Neural cell (in vitro differentiated cells): Measurements from ENCODE around the gene NRN1L. TPM values are rescaled to one million over a fixed set of nuclear protein-coding genes. Genes with fewer than 3 reads are reported as not detected.

Source experiments
- H2AFZ ChIP-seq: fragments of 200-600, 300-800 bp; sonication (generic), shearing (Covaris generic); 2 replicates; pipeline ENCODE4 v1.6.0; 2014; ENCODE audit warnings: low read depth, mild to moderate bottlenecking, antibody characterized with exemption, low read length, moderate library complexity
- H3F3A ChIP-seq: fragments of 200-600 bp; shearing (Covaris generic); 2 replicates; pipeline ENCODE4 v1.6.1; 2016; ENCODE audit warnings: mild to moderate bottlenecking, moderate library complexity, mixed read lengths, antibody characterized with exemption, low read length; ENCODE audit not compliant: insufficient read depth, poor library complexity, severe bottlenecking
- H3K27ac ChIP-seq: fragments of 200-600, 300-800 bp; sonication (generic), shearing (Covaris generic); 2 replicates; pipeline ENCODE4 v1.5.1; 2014; ENCODE audit warnings: mild to moderate bottlenecking, low read length, moderate library complexity
- H3K27me3 ChIP-seq: fragments of 300-800, 200-600 bp; sonication (generic), shearing (Covaris generic); 2 replicates; pipeline ENCODE4 v1.6.0; 2014; ENCODE audit warnings: mild to moderate bottlenecking, low read depth, low read length, moderate library complexity; ENCODE audit not compliant: insufficient read depth
- H3K36me3 ChIP-seq: fragments of 300-800, 200-600 bp; sonication (generic), shearing (Covaris generic); 2 replicates; pipeline ENCODE4 v1.5.1; 2014; ENCODE audit warnings: mild to moderate bottlenecking, antibody characterized with exemption, low read length, moderate library complexity; ENCODE audit not compliant: insufficient read depth
- H3K4me2 ChIP-seq: fragments of 300-800, 200-600 bp; sonication (generic), shearing (Covaris generic); 2 replicates; pipeline ENCODE4 v1.6.0; 2014; ENCODE audit warnings: mild to moderate bottlenecking, low read length
- H3K4me3 ChIP-seq: fragments of 300-800, 200-600 bp; sonication (generic), shearing (Covaris generic); 2 replicates; pipeline ENCODE4 v1.5.1; 2014; ENCODE audit warnings: mild to moderate bottlenecking, low read length, moderate library complexity
- H3K79me2 ChIP-seq: fragments of 200-600 bp; shearing (Covaris generic); replicated peaks from 2 replicates; pipeline ENCODE4 v1.6.0; 2014; ENCODE audit warnings: mild to moderate bottlenecking, low read length, moderate library complexity; ENCODE audit not compliant: insufficient read depth
- H3K9ac ChIP-seq: fragments of 300-800, 200-600 bp; sonication (generic), shearing (Covaris generic); 2 replicates; pipeline ENCODE4 v1.6.1; 2016; ENCODE audit warnings: mild to moderate bottlenecking, low read length, mixed read lengths
- H3K9me2 ChIP-seq: fragments of 200-600 bp; shearing (Covaris generic); 2 replicates; pipeline ENCODE4 v1.6.1; 2016; ENCODE audit warnings: mild to moderate bottlenecking, low read length, mixed read lengths; ENCODE audit not compliant: insufficient read depth
- H3K9me3 ChIP-seq: fragments of 200-600, 300-800 bp; sonication (generic), shearing (Covaris generic); 2 replicates; pipeline ENCODE4 v1.6.1; 2016; ENCODE audit warnings: mild to moderate bottlenecking, mixed run types, low read length, moderate library complexity, mixed read lengths
- H4K20me1 ChIP-seq: fragments of 200-600 bp; shearing (Covaris generic); 2 replicates; pipeline ENCODE4 v1.6.1; 2016; ENCODE audit warnings: mild to moderate bottlenecking, mixed run types; ENCODE audit not compliant: insufficient read depth
- CTCF ChIP-seq: fragments of 450-650 bp; IDR thresholded peaks from 2 replicates; pipeline ENCODE4 v1.5.1; 2014; ENCODE audit warnings: antibody characterized with exemption, mild to moderate bottlenecking, moderate library complexity; ENCODE audit not compliant: poor library complexity, severe bottlenecking
- EP300 ChIP-seq: fragments of 450-650 bp; conservative IDR thresholded peaks from 2 replicates; pipeline ENCODE4 v1.6.1; 2014; ENCODE audit warnings: antibody characterized with exemption, mild to moderate bottlenecking, moderate library complexity; ENCODE audit not compliant: poor library complexity, severe bottlenecking
- EZH2 ChIP-seq: fragments of 200-600, 300-800 bp; shearing (Covaris generic), sonication (generic); IDR thresholded peaks from 2 replicates; pipeline ENCODE4 v1.6.1; 2014; ENCODE audit warnings: antibody characterized with exemption, low read length, borderline replicate concordance, mild to moderate bottlenecking; ENCODE audit not compliant: insufficient read depth, poor library complexity, severe bottlenecking
- MXI1 ChIP-seq: fragments of 450-650 bp; conservative IDR thresholded peaks from 2 replicates; pipeline ENCODE4 v1.6.1; 2014; ENCODE audit warnings: antibody characterized with exemption, mild to moderate bottlenecking; ENCODE audit not compliant: poor library complexity, severe bottlenecking
- POLR2AphosphoS5 ChIP-seq: IDR thresholded peaks from 2 replicates; pipeline ENCODE4 v1.6.1; 2012
- RAD21 ChIP-seq: fragments of 450-650 bp; conservative IDR thresholded peaks from 2 replicates; pipeline ENCODE4 v1.6.1; 2014; ENCODE audit warnings: antibody characterized with exemption, mild to moderate bottlenecking, moderate library complexity
- REST ChIP-seq: IDR thresholded peaks from 2 replicates; pipeline ENCODE4 v1.6.1; 2012; ENCODE audit warnings: borderline replicate concordance
- SMC3 ChIP-seq: fragments of 450-650 bp; conservative IDR thresholded peaks from 2 replicates; pipeline ENCODE4 v1.6.1; 2014; ENCODE audit warnings: antibody characterized with exemption, mild to moderate bottlenecking, moderate library complexity; ENCODE audit not compliant: poor library complexity
- TAF1 ChIP-seq: IDR thresholded peaks from 2 replicates; pipeline ENCODE4 v1.6.1; 2012; ENCODE audit warnings: low read depth
- polyA plus RNA-seq: library from polyadenylated mRNA; depleted of rRNA; stranded (reverse); fragments of >200 nt; gene quantifications from 2 replicates; pipeline ENCODE4 v1.2.3, GENCODE V29; 2014

Gene NRN1L
- polyA plus RNA-seq, 1 donor from 2014 or later: not detected

GRCh38 chr16:67924140-67924906 lies 39.6 kb downstream of the NRN1L start:
- TF ChIP-seq SMC3: no peak
- no peak for TF ChIP-seq MXI1
- TF ChIP-seq RAD21: no peak
- no peak for TF ChIP-seq EP300
- TF ChIP-seq POLR2AphosphoS5: no peak
- H3K36me3 ChIP-seq: no peaks in the 10 kb centered on the region
- H3K9me3 ChIP-seq: no peaks in the 10 kb centered on the region
- no peak overlapping the region for H3K9ac ChIP-seq
- no peaks in the 10 kb centered on the region for H4K20me1 ChIP-seq
- H3K4me3 ChIP-seq: no peak overlapping the region
- no peak overlapping the region for H3K27ac ChIP-seq
- no peaks in the 10 kb centered on the region for H3K79me2 ChIP-seq
- H3K9me2 ChIP-seq: no peaks in the 10 kb centered on the region
- H2AFZ ChIP-seq: no peak overlapping the region
- H3K27me3 ChIP-seq: no peaks in the 10 kb centered on the region
- no peaks in the 10 kb centered on the region for H3F3A ChIP-seq
- no peak overlapping the region for H3K4me2 ChIP-seq

GRCh38 chr16:67926181-67926750 lies 41.6 kb downstream of the NRN1L start:
- Histone ChIP-seq H3K4me2 (no peak overlapping the region), H3K9ac (no peak overlapping the region), H3K79me2 (no peaks in the 10 kb centered on the region), H3K9me2 (no peaks in the 10 kb centered on the region), H3K36me3 (no peaks in the 10 kb centered on the region), H3F3A (no peaks in the 10 kb centered on the region), H3K27ac (no peak overlapping the region), H3K4me3 (no peak overlapping the region), H4K20me1 (no peaks in the 10 kb centered on the region), H2AFZ (no peak overlapping the region), H3K27me3 (no peaks in the 10 kb centered on the region), H3K9me3 (no peaks in the 10 kb centered on the region)
- TF ChIP-seq EZH2: no peak
- TF ChIP-seq CTCF: peak; percentile 18
- no peak for TF ChIP-seq EP300

GRCh38 chr16:67927131-67927941 lies 42.7 kb downstream of the NRN1L start:
- no peaks in the 10 kb centered on the region for H3K36me3 ChIP-seq
- H3K4me3 ChIP-seq: no peak overlapping the region
- no peak overlapping the region for H3K4me2 ChIP-seq

More at GRCh38 chr16:67927131-67927941, 42.7 kb downstream of the NRN1L start:
- H3K9me3 ChIP-seq: no peaks in the 10 kb centered on the region
- no peak overlapping the region for H3K9ac ChIP-seq
- no peak for TF ChIP-seq EP300
- no peak for TF ChIP-seq POLR2AphosphoS5
- TF ChIP-seq CTCF: no peak
- no peak for TF ChIP-seq EZH2
- TF ChIP-seq RAD21: no peak
- TF ChIP-seq SMC3: no peak
- TF ChIP-seq REST: no peak
- no peak for TF ChIP-seq MXI1
- TF ChIP-seq TAF1: no peak
- no peak overlapping the region for H3K27ac ChIP-seq
- H4K20me1 ChIP-seq: no peaks in the 10 kb centered on the region
- H3K79me2 ChIP-seq: no peaks in the 10 kb centered on the region
- H3F3A ChIP-seq: no peaks in the 10 kb centered on the region
- no peak overlapping the region for H2AFZ ChIP-seq
- H3K27me3 ChIP-seq: no peaks in the 10 kb centered on the region
- no peaks in the 10 kb centered on the region for H3K9me2 ChIP-seq
